ENCODE data around the gene KLHL33.

DNA sequence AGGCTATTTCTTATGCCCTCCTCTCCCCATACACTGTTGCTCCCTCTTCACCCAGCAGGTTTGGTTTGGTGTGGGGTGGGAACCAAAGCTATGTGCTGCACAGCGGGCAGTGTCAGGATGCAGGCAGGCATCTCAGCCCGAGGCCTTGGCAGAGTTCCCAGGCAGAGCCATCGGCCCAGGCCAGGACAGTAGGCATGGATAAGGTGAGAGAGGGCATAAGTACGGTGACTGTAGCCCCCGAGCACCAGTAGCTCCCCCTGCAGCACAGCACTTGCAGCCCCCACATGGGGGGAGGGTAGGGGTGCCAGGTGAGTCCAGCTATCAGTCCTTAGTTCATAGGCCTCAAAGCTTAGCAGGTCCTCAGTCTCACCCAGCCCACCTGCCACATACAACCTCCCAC lies 7.2 kb downstream of the KLHL33 start:
- TF ChIP-seq, protein P1, sequence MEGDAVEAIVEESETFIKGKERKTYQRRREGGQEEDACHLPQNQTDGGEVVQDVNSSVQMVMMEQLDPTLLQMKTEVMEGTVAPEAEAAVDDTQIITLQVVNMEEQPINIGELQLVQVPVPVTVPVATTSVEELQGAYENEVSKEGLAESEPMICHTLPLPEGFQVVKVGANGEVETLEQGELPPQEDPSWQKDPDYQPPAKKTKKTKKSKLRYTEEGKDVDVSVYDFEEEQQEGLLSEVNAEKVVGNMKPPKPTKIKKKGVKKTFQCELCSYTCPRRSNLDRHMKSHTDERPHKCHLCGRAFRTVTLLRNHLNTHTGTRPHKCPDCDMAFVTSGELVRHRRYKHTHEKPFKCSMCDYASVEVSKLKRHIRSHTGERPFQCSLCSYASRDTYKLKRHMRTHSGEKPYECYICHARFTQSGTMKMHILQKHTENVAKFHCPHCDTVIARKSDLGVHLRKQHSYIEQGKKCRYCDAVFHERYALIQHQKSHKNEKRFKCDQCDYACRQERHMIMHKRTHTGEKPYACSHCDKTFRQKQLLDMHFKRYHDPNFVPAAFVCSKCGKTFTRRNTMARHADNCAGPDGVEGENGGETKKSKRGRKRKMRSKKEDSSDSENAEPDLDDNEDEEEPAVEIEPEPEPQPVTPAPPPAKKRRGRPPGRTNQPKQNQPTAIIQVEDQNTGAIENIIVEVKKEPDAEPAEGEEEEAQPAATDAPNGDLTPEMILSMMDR (IDR thresholded peaks at IDR 0.05) = no peak
- no peak for TF ChIP-seq POLR2A (IDR thresholded peaks at IDR 0.05)
